HG02852 (cell line): Measurements from ENCODE around the gene GARNL3.

Experiments used
- ATAC-seq: cut with Tn5 transposase; IDR thresholded peaks from one replicate; pipeline ENCODE4 v1.9.1; 2021; ENCODE audit warnings: mild to moderate bottlenecking, moderate library complexity; ENCODE audit not compliant: unreplicated experiment

Gene GARNL3

DNA sequence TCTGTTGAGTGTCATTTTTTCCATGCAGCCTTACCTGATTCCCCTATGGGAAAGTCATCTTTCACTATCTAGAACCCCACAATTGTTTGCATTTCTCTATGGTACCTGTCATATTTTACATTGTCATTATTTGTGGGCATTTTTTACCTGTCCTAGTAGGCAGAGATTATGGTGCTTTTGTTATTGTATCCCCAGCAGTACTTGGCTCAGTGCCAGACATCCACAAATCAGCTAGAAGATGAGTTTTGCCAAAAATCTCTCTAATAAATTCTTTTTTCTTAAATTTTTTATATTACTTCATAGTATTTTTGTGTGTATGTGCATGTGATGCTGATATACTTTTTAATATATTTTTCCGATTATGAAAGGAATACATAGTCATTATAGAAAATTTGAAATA is 13.2 kb downstream of the GARNL3 start:
- no peak for ATAC-seq

DNA sequence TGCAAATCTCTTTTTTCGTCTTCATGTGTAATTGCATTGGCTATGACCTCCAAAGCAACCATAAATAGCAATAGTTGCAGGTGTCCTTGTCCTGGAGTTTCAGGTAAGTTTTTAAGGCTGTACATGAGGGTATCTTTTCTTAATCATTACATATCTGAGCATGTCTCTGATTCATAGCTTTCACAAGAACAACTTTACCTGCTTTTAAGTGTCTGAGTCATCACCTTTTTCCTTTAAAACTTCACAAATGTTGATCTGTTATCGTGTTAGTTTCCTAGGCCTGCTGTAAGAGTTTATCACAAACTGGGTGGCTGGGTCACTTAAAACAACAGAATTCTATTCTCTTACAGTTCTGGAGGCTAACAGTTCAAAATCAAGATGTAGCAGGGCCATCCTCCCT is 13.8 kb downstream of the GARNL3 start:
- no peak for ATAC-seq

DNA sequence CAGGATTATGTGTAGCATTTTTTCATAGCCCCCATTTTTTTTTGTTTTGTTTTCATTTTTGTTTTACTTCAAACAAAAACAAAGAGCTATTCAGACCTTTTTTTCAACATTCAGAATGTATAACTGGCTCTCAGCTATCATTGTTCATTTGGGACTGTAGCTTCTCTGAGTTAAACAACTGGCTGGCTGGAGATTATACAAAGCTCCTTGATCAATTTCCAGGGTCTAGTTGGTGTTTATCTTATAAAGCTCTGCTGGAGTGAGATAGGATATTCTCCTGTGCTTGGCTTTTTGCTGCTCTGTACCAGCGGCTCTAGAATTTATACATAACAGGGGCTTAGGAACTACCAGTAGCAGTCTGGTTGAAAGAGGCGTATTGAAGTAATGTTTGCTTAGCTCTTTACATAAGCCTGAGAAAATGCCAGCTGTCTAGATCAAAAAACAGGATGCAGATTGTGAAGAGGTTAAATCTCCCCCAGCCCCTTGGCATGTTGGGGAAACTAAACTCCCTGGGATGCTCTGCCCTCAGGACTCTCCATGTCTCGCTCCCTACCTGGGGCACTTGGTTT is 15.2 kb downstream of the GARNL3 start:
- no peak for ATAC-seq

DNA sequence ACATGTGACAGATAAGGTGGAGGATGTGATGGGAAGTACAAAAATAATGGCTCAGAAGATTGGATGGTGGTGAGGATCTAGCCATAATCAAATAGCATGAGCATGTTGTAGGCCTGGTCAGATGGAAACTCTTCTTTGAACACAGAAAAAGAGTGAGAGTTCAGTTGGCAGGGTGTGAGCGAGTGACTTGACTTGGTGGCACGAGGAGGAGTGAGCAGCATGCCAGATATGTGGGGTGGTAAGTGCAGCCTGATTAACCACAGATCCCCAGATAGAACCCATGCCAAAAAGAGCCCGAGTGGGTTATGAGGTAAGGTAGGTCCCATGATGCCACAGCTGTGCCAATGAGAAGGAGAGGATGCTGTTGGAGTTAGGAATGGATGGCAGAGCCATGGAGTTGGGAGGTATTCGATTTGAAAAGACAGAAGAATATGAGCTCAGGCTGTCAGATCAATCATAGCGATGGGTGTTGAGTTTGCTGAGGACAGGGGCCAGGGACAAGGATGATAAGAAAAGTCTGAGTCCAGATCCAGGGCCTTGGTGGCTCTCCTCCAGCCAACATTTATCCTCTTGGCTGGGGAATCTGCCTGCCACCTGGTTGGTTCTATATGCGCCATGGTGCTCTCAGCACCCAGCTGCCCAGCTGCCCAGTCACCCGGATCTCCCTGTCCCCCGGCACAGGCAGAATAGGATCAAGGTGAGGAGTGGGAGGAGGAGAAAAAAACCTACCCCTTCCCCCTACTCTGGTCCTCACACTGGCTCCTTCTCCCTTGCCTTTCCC is 16.5 kb downstream of the GARNL3 start:
- ATAC-seq = no peak

DNA sequence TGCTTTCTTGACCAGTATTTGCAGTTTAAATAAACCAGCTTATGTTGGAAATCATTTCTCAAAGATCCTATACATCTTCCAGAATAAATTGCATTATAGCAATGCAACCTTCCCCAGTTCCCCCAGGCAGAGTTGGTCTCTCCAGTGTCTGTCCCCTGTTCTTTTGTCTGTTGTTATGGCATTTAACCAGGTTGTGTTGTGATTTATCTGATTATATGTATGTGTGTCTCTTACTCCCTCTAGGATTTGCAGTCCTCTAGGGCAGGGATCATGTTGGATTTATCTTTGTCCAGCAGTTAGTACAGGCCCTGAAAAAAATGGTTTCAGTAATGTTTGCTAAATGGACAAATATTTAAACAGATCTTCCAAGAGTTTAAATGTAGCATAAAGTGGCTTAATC is 17.3 kb downstream of the GARNL3 start:
- no peak for ATAC-seq

DNA sequence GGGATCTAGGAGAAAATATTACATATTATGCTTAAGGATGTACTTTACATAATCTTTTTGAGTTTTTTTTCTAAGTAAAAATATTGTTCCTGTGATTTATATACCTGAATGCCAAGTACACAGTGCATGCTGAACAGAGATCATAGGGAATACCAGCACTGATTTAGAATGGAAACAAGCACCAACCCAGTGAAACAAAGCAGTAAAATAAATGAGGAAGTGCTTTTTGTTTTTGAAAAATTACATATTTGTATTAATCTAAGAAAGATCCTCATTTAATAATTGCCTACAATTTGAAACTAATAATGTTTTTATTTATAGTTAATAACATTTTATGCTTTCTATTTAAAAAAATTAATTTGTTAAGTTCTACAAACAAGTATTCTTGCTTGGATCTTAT is 18.0 kb downstream of the GARNL3 start:
- ATAC-seq = no peak

DNA sequence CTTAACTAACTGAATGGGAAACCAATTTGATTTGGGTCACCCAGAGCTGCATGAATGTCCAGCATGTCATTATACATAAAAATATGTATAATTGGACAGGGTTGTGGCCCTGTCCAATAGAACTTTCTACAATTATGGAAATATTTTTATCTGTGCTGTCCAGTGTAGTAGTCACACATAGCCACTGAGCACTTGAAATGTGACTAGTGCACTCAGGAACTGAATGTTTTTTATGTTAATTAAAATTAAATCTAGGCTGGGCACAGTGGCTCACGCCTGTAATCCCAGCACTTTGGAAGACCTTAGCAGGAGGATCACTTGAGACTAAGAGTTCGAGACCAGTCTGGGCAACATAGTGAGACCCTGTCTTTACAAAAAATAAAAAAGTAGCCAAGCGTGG is 18.6 kb downstream of the GARNL3 start:
- ATAC-seq = no peak

DNA sequence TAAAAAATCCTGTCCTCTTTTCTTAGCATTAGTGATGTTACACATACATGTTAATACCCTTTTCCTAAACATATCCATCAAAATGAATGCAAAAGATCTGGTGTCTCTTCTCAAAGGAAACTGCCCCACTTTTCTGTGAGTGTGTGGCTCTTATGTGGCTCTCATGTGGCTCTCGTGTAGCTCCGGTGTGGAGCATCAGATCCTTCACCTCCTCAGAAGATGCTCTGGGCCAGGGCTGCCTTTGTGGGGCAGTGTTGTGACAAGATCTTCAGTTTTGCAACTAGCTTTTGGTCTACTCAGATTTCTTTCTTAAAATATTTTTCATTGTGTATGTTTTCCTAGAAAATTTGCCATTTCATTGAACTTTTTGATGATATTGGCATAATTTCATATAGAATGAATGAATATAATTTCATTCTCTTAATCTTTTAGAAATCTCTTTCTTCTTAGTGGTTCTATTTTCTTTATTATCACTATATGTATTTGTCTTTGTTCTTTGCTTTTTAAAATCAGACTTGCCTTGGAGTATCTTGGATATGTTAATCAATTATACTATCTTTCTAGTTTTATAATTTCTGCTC is 19.4 kb downstream of the GARNL3 start:
- ATAC-seq = no peak

DNA sequence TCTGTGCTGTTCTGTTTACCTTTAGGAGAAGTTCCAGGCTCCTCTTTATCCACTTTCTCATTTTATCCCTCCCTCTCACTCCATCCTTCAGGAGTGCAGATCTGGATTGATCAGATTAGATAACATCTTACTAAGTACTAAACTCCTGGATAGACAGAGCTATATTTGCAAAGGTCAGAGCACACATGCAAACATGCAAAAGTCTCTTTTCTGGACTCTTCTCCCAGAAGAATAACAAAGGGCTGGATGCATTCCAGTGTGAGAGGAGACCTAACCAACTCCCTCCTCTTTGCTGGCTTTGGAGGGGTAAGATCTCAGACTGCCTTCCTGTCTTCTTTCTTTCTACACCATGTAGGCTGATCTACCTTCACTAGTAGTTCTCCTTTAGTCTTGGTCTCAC is 21.4 kb downstream of the GARNL3 start:
- no peak for ATAC-seq

DNA sequence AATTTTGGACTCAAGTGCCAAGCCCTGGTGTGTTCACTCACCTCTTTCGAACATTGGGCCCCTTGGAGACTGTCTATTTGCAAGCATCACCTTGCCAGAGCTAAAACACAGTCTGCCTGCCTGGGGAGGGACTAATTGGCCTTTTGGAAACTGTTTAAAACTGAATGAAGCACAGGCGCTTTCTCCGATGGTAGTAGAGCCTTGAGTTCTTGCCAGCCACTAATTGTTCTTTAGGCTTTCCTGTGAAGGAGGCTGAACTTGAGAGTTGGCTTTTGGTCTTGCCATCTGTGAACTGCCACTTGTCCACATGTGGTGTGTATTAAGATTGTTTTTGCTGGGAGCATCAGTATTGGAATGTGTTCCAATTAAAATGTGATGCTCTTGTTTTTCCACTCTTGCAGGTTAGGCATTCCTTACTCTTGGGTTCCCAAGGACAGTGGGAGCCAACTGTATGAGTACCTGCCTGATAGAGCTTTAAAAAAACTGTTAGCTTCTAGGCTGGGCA is 26.0 kb downstream of the GARNL3 start:
- ATAC-seq = no peak

DNA sequence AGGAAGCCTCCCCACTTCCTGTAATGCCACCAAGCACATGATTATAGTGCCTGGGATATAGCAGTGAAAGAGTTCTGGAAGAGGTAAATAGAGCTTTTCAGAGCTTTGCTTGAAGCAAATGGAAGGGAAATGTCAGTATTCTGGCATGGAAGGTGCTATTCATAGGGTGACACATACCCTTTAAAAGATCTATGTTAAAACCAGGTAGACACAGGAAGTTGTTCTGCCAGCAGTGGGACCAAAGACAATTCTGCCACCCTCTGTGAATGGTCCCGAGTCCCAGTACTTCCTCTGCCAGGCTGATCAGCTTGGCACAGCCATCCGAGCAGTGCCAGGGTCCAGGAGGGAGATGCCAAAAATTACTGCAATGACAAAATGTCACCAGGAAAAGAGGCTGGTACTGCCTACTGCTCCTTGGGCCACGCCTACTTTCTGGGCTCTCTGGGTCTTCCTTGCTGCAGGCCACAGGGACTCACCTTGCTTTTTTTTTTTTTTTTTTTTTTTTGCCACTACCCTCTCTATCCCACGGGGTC is 26.7 kb downstream of the GARNL3 start:
- no peak for ATAC-seq

DNA sequence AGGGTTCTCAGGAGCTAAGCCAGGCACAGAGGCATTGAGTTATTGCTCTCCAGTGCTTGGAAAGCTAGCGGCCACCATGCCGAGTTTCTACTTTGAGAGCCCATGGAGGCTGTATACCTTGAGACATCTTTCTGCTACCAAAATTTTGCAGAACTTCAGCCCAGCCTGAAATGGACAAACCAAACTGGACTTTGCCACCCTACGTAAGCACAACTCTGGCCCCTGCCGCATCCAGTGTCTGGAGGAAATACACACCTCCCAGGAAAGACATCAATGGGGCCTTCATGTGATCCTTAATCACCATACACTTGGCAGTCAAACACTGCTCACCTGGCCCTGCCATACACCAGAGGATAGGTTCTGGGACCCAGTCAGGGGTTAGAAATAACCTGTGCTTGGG is 27.8 kb downstream of the GARNL3 start:
- no peak for ATAC-seq

DNA sequence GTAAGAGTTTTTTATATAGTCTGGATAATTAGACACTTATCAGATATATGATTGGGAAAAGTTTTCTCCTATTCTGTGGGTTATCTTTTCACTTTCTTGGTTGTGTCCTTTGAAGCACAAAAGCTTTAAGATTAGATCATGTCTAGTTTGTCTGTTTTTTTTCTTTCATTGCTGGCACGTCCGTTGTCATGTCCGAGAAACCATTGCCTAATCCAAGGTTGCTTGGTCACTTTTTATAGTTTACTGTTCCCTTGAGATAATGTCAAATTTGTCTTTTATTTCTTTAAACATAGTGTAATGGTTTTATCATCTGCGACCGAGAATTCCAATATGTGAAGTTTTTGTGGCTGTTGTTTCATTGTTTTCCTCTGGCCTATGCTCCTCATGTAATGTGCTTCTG is 28.8 kb downstream of the GARNL3 start:
- ATAC-seq = no peak

DNA sequence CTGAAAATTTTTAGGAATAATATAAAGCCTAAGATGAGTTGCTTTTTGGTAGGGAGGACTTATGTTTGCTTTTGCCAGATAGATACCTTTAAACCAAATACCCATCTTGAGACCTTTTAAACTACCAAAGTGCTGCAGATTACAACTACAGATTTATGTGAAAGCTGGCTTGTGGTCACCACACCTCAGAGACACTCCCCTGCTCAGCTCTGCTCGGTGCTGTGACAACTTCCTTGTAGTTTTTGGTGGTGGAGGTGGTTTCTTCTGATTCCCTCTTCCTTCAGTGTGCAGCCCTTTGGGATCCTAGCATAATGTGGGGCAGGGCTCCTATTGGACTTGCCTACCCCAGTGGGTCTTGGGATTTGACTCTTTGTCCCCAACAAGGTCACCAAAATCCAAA is 29.2 kb downstream of the GARNL3 start:
- no peak for ATAC-seq

DNA sequence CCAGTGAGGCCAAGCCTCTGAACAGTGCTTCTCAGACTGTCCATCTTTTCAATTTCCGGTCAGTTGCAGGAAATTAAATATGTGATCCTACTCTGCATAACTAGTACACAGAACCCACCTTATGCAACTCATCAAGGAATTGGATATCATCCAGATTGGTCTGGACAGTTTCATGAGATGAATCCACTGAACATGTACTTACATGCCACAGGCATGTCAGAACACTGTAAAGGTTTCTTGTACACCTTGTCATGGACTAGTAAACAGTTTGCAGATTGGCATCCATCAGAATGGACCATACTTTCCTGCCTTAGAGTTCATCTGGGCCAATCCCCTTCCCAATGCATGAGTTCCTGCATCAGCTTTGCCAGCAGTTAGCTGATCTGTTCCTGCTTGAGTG is 30.4 kb downstream of the GARNL3 start:
- no peak for ATAC-seq

DNA sequence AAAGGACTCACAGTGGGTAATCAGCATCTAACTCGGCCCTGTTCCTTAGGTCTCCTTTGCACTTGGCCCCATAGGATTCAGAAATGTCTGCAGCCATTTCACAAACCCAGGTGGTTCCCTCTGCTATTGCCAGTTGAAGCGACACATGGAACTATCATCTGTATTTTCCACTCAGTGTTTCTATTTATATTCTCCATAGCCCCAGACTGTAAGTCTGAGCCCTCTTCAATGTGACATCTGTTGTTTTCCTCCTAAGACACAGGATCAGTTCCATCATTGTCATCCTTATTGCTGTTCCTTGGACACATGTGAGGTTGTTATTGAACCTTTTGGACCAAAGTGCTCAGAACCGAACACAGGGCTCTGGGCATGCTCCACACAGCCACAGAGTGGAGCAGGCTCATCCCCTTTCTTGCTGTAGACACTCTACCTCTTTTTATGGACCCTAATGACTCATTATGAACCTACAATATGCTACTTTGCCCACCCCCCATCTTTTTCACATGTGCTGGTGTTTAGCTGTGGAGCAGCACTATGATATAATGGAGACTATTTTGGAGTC is 36.4 kb downstream of the GARNL3 start:
- ATAC-seq = no peak

DNA sequence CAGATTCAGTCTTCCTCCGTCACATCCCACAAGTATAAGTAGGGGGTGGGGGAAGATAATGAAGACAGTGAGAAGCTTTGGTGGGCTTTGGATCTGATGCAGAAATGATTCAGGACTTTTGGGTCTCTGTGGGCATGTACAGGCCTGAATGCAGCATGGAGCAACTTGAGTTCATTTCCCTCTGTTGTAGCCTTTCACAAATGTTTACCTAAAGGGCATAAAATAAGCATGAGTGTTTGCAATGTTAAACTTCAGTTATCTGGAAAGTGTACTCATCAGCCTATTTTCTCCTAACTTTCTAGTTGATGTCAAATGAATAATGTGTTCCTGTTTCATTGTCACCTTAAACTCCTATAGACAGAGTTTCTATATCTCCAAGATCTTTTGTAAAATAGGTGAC is 39.3 kb downstream of the GARNL3 start:
- no peak for ATAC-seq

DNA sequence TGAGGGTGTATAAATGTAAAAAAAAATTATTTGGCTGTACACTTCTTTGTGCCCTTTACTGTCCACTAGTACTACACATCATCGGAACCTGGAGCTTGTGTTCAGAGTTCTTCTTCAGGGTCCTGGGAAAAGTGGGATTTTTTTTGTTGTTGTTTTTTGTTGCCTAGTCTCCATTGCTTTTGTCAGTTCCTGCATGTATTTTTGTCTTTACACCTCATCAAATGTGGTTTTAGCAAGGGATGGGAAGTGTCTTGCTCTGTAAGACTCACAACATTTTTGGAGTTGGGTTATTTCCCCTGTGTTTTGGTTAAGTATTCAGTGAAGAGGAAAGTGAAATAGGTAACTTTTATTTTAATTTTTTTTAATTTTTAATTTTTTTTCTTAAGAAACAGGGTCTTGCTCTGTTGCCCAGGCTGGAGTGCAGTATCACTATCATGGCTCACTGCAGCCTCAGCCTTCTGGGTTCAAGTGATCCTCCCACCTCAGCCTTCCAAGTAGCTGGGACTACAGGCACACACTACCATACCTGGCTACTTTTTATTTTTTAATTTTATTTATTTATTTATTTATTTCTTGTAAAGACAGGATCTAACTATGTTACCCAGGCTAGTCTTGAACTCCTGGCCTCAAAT is 40.7 kb downstream of the GARNL3 start:
- no peak for ATAC-seq

DNA sequence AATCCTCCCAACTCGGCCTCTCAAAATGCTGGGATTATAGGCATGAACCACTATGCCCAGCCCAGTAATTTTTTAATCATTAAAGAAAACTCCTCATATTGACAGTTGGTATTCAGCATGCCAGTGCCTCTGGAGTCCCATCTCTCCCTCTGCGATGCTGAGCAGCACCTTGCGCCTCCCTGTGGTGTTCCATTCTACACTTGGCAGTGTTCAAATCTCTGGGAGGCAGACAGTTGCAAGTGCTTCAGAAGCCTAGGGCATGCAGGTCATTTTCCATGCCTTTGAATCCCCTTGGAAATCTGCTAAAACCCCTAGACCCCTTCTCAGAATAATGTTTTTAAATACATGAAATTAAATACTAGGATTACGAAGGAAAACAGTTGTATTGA is 41.3 kb downstream of the GARNL3 start:
- no peak for ATAC-seq

DNA sequence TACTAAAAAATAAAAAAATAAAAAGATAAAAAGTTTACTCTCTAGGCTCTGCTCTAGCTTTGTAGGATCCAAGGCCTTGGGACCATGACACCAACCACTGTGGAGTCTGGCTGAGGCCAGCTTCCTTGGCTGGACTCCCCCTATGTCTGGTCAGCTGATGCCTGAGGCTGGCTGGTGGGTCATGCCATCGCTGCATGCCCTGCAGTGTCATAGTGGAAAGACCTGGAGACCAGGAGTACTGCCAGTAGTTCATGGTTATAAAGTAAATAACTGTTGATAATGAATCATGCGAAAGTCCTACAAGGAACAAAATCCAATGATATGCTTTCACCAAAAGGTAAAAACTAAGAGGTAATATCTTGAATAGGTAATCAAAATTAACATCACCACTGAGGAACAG is 43.2 kb downstream of the GARNL3 start:
- ATAC-seq = no peak

DNA sequence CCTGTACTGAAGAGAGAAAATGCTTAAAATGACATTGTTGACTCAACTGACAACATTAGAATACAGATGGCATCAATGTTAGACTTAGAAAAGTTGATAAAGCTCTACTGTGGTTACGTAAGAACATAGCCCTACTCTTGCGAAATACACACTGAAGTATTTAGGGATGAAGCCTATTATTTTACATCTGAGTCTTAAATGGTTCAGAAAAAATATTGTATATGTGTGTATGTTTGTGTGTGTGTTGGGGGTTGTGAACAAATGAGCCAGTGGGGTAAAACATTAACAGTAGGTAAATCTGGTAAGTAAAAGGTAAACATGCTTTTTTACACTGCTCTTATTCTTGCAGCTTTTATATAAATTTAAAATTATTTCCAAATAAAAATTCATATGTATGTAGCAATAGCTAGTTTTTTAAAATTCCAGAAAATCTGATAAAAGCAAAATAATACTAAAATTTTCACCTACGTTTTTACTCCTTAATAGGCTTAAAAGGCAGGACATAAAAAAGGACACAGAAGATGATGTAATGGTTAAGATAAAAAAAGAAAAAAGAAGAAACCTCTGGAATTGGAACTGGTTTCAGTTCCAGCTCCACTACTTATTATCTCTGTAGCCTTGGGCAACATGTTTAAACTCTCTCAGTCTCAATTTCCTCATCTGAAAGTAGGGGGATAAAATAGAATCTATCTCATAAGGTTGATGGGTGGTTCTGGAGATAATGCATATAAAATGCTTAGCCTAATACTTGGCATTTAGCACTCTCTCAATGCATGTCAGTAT is 44.3 kb downstream of the GARNL3 start:
- ATAC-seq = no peak
